HFFc6 (cell line): Measurements from ENCODE around the gene C2orf68. TPM values are rescaled to one million over a fixed set of nuclear protein-coding genes. Genes with fewer than 3 reads are reported as not detected.

Experiments
- DNase-seq: peaks from one replicate; pipeline ENCODE4 v3.0.0-alpha.2; 2018
- H3K27ac Mint-ChIP-seq: 2 replicates; pipeline ENCODE4 v1.8.0; 2020; ENCODE audit warnings: mild to moderate bottlenecking, mixed read lengths
- H3K27me3 Mint-ChIP-seq: 2 replicates; pipeline ENCODE4 v1.8.0; 2021; ENCODE audit warnings: mild to moderate bottlenecking, moderate library complexity, mixed read lengths; ENCODE audit not compliant: insufficient read depth
- H3K36me3 Mint-ChIP-seq: 2 replicates; pipeline ENCODE4 v1.8.0; 2021; ENCODE audit warnings: low read depth, mixed read lengths
- H3K4me1 Mint-ChIP-seq: 2 replicates; pipeline ENCODE4 v1.8.0; 2020; ENCODE audit warnings: low read depth, mixed read lengths
- H3K4me3 Mint-ChIP-seq: 2 replicates; pipeline ENCODE4 v1.8.0; 2020; ENCODE audit warnings: mild to moderate bottlenecking, moderate library complexity, mixed read lengths
- H3K9me3 Mint-ChIP-seq: 2 replicates; pipeline ENCODE4 v1.8.0; 2020; ENCODE audit warnings: mild to moderate bottlenecking, mixed read lengths
- CTCF ChIP-seq: fragments of 200-600 bp; sonication (generic); IDR thresholded peaks from 2 replicates; pipeline ENCODE4 v1.5.0; 2021; ENCODE audit warnings: antibody characterized with exemption, mild to moderate bottlenecking
- total RNA-seq, 6 experiments: library from RNA; stranded (reverse); fragmentation: NEBNext Ultra II Directional; extraction: Animal tissue kit (Norgen Biotek cat#: 25700); gene quantifications; 2 replicates in 1 of 6; 3 replicates in 5 of 6; pipeline ENCODE4 v1.2.3, GENCODE V29; 2021

C2orf68 gene
- total RNA-seq, 6 experiments from 2014 or later, result 13.7 to 17.6 (median 16.0) TPM

- H3K27me3 Mint-ChIP-seq, result peaks cover 2% of the 10 kb centered on the region; the same call in 1 of the 2 replicates
- no peak for DNase-seq
- peaks cover 64% of the 10 kb centered on the region for H3K4me1 Mint-ChIP-seq
- peaks cover 23% of the 10 kb centered on the region for H3K36me3 Mint-ChIP-seq
- H3K27ac Mint-ChIP-seq, result peak overlapping the region; percentile 87
- H3K9me3 Mint-ChIP-seq, result no peaks in the 10 kb centered on the region
- TF ChIP-seq CTCF, result no peak
- peak overlapping the region; percentile 62; the same call in 1 of the 2 replicates for H3K4me3 Mint-ChIP-seq
Measured at GRCh38 chr2:85656468-85656867, 44.6 kb upstream of the C2orf68 start.

- peaks cover 26% of the 10 kb centered on the region for H3K36me3 Mint-ChIP-seq
- peak overlapping the region; percentile 62 for H3K4me3 Mint-ChIP-seq
- TF ChIP-seq CTCF, result no peak
- peaks cover 69% of the 10 kb centered on the region for H3K4me1 Mint-ChIP-seq
- peak; percentile 86 for DNase-seq
- H3K27me3 Mint-ChIP-seq, result peaks cover 2% of the 10 kb centered on the region; the same call in 1 of the 2 replicates
- H3K27ac Mint-ChIP-seq, result peak overlapping the region; percentile 87
- no peaks in the 10 kb centered on the region for H3K9me3 Mint-ChIP-seq
Measured at GRCh38 chr2:85655961-85656417, 44.1 kb upstream of the C2orf68 start.

DNA sequence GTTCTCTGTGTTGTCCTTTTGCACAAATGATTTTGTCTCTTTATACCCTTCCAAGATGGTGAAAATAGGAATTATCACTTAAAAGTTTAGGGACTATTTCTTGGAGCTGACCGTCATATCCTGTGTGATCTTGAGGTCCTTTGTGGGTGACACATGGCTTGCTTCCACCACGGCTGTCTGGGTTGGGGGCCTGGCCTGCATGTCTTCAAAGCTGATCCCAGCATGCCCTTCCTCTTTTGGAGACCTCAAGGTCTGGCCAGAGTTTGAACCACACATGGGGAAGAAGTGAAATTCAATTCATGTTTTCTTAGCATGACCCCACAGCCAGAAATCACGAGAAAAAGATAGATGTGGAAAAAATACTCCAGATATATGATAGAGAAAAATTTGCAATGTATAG, 42.1 kb upstream of the C2orf68 start:
- peaks cover 81% of the 10 kb centered on the region for H3K4me1 Mint-ChIP-seq
- DNase-seq, result no peak
- H3K27ac Mint-ChIP-seq, result peak overlapping the region; percentile 42; the same call in 1 of the 2 replicates
- H3K36me3 Mint-ChIP-seq, result peaks cover 37% of the 10 kb centered on the region
- H3K4me3 Mint-ChIP-seq, result no peak overlapping the region
- H3K9me3 Mint-ChIP-seq, result no peaks in the 10 kb centered on the region
- no peak for TF ChIP-seq CTCF
- peaks cover 2% of the 10 kb centered on the region; the same call in 1 of the 2 replicates for H3K27me3 Mint-ChIP-seq

GRCh38 chr2:85652056-85652455, 40.2 kb upstream of the C2orf68 start:
- TF ChIP-seq CTCF, result no peak
- DNase-seq, result no peak
- Mint-ChIP-seq H3K27ac (peak overlapping the region; percentile 81), H3K36me3 (peaks cover 36% of the 10 kb centered on the region), H3K4me1 (peaks cover 84% of the 10 kb centered on the region), H3K27me3 (no peaks in the 10 kb centered on the region), H3K9me3 (no peaks in the 10 kb centered on the region), H3K4me3 (peak overlapping the region; percentile 20; the same call in 1 of the 2 replicates)

DNA sequence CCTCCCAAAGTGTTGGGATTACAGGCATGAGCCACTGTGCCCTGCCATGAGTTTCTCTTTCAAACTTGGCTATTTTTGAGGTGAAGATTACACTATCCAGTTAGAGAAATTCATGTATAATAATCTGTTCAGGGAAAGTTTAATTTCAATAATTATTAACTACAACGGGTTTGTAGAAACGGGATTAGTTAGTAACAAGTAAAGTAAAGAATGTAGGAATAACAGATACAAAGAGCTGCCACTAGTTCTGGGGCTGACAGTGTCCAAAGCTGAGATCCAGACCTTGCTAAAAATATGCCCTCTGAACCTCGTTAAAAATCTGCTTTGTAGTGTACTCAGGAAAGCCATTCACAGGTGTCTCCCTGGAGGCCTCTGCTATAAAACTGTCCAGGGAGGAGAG, 39.2 kb upstream of the C2orf68 start:
- peak overlapping the region; percentile 56 for H3K27ac Mint-ChIP-seq
- TF ChIP-seq CTCF, result no peak
- no peaks in the 10 kb centered on the region for H3K27me3 Mint-ChIP-seq
- H3K4me1 Mint-ChIP-seq, result peaks cover 75% of the 10 kb centered on the region
- H3K36me3 Mint-ChIP-seq, result peaks cover 36% of the 10 kb centered on the region
- H3K4me3 Mint-ChIP-seq, result no peak overlapping the region
- H3K9me3 Mint-ChIP-seq, result no peaks in the 10 kb centered on the region
- DNase-seq, result no peak

GRCh38 chr2:85650456-85650855, 38.6 kb upstream of the C2orf68 start:
- Mint-ChIP-seq H3K27me3 (no peaks in the 10 kb centered on the region), H3K9me3 (no peaks in the 10 kb centered on the region), H3K4me3 (no peak overlapping the region), H3K36me3 (peaks cover 41% of the 10 kb centered on the region), H3K27ac (no peak overlapping the region), H3K4me1 (peaks cover 68% of the 10 kb centered on the region)
- TF ChIP-seq CTCF, result no peak
- DNase-seq, result no peak
